GM12873 (cell line): ENCODE data around the gene DUSP8.

Experiments
- TF ChIP-seq, protein P1 (sequence below): IDR thresholded peaks from 2 replicates; pipeline ENCODE4 v1.5.1; 2012; ENCODE audit warnings: low read depth, mild to moderate bottlenecking, moderate library complexity, low read length, control low read depth; ENCODE audit not compliant: insufficient read depth; ENCODE audit errors: missing control alignments

DUSP8 gene

DNA sequence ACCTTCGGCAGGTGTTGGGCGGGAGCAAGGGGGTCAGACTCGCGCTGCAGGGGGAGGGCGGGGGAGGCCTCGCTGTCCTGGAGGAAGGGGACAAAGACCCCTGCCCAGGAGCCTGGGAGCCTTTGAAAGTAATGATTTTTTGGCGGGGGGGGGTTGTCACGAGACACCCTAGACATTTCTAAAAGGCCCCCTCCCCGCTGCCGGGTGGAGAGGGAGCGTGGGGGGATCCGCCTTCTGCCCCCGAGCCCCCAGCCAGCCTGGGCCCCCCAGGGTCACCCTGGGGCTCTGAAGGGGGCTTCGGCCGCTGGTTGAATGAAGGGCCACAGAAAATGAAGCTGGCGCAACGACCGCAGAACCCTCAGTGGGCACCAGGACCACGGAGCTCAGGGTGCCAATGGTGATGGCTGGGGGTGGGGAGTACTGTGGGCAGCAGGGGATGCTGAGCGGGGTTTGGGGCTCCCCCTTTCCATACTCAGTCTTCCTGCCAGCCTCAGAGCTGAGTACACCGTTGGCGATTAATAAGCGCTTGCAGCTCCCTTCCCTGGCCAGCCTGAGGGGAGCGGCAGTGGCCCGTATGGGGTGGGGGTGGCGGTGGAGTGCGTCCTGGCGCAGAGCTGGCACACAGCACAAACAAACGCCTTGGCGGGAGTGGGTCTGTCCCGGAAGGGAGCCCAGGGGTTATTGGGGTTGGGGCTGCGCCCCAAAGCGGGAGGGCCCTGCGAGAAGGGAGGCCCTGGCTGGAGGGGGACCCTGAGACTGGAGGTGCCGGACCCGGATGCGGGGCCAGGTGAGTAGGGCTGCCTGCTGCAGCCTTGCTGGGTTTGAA lies 1.2 kb upstream of the DUSP8 start:
- TF ChIP-seq, protein P1, sequence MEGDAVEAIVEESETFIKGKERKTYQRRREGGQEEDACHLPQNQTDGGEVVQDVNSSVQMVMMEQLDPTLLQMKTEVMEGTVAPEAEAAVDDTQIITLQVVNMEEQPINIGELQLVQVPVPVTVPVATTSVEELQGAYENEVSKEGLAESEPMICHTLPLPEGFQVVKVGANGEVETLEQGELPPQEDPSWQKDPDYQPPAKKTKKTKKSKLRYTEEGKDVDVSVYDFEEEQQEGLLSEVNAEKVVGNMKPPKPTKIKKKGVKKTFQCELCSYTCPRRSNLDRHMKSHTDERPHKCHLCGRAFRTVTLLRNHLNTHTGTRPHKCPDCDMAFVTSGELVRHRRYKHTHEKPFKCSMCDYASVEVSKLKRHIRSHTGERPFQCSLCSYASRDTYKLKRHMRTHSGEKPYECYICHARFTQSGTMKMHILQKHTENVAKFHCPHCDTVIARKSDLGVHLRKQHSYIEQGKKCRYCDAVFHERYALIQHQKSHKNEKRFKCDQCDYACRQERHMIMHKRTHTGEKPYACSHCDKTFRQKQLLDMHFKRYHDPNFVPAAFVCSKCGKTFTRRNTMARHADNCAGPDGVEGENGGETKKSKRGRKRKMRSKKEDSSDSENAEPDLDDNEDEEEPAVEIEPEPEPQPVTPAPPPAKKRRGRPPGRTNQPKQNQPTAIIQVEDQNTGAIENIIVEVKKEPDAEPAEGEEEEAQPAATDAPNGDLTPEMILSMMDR, result no peak

DNA sequence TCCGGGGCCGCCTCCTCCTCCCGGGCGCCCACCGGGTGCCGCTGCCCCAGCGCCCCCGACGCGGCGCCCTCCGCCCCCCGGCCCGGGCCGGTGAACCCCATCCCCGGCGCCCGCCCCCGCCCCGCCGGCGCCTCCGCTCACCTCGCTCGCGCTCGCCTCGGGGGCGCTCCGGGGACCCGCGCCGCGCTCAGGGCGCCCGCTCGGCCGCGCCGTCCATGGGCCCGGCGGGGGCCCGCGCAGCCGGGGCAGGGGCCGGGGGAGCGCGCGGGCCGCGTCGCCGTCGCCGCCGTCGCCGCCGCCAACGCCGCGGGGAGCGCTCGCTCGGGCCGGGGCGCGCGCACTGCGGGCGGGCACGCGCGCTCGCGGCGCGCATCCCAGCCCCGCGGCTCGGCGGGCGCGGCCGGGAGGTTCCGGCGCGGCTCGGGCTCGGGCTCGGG lies 293 bp downstream of the DUSP8 start:
- TF ChIP-seq, protein P1, result no peak

DNA sequence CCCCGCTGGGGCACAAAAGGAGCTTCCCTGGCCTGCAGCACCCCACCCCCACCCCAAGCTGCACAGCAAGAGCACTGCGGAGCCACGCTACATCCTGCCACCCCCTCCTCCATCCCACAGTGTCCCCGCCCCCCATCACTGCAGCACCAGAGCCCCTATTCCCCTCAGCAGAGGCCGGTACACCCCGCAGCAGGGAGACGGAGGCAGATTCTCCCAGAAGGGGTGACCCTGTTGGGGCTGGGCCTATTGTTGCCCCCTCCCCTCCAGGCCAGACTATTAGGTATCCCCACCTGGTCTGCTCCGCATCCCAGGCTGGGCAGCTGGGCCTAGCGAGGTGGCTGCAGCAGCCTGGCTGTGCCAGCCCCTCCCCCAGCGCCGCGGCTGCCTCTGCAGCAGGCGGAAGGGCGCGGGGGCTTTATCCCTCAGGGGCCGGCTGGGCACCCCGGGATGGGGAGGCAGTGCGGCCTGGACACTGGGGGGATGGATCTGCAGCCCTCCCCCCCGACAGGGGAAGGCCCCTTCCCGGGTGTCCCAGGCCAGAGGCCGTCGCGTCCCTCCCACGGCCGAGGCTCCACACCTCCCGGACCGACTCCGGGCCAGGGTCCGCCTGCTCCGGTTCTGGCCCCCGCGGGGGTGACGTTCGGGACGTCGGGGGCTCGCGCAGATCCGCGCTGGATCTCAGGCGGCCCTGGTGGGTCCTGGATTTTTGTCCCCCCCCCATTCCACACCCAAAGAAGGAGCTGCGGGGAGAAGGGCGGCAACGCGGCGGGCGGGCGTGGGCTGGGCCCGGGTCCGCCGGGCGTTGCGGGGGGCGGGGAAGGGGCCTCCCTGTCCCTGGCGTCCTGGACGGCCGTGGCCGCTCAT lies 943 bp downstream of the DUSP8 start:
- TF ChIP-seq, protein P1, result no peak

DNA sequence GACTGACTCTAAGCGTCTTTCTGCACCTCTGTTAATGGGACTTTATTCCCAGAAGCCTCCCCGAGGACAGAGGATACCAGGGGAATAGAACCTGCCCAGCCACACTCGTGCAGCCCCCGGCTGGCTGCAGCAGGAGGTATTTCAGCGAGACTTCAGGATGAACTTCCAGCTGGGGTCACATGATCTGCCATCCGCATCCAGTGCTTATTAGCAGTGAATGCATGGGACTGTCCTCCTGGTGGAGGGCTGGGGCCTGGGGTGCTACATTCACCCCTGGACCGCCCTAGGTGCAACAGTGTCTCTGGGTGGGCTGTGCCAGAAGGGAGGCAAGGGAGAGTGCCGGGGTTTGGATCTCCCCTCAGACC lies 1.6 kb downstream of the DUSP8 start:
- TF ChIP-seq, protein P1, result no peak

DNA sequence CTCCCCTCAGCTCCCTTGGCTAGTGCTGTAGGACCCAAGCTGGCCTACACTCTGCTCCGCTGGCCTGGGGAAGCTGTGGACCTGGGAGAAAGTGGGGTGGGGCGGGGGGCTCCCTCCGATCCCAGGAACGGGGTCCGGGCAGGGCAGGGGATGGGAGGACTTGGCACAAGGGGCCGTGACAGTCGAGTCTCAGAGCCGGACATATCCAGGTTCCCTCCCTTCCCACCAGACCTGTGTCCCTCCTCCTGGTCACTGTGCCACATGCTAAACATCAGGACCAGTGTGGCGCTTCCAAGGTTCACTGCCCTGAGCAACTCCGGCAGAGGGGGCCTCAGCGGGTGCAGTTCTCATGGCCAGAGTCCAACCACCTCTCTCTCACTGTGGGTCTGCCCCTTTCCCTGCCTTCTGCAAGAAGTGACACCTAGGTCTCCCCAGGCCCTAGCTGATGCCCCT lies 2.0 kb downstream of the DUSP8 start:
- TF ChIP-seq, protein P1, result no peak

DNA sequence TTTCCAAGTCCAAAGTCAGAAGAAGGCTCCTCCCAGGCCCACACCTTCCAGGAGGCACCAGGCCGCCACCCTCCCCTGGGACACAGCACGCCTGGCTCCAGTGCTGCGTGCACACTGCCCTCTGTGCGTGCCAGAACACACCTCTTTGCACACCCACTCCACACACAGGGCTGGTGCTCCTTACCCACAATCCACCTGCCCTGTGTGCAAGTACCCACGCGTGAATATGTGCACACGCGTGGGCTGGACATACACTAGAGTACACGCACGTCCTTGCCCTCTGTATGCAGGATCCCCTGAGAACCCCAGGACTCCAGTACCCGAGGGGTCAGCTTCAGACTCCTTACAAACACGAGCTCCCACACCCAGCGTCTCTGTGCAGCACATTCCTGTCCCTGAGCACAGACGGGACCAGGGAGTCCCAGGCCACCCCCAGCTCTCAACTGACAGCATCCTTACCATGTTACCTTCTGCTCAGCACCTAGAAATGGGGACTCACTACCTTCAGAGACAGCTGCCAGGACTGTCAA lies 2.8 kb downstream of the DUSP8 start:
- TF ChIP-seq, protein P1, result no peak

DNA sequence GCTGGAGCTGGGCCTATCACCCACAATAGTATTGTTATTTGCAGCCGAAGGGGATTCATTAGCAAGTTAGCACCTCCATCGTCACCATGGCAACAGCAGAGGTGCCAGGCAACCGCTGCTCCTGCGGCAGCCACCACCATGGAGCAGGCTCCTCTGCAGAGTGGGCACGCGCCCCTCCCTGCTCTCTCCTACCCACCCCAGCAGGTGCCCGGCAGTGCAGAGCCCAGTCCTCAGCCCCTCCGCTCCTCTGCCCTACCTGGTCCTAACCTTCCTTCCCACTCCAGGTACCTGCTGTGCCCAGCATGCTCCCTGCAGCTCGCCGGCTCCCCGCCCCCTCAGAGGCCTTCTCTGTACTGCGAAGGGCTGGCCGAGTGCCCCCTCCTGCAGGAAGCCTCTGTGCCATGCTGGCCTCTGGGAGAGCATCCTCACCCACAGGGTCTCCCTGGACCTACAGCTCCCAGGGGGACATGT lies 3.6 kb downstream of the DUSP8 start:
- TF ChIP-seq, protein P1, result no peak
